GM04504 (cell line): Measurements from ENCODE around the gene IMPG2.

ENCODE experiments used
- DNase-seq: peaks from one replicate; pipeline ENCODE4 v3.0.0-alpha.2; 2012; ENCODE audit warnings: low read depth

Gene IMPG2

GRCh38 chr3:101273608-101274007 lies 46.8 kb downstream of the IMPG2 start:
- no peak for DNase-seq

DNA sequence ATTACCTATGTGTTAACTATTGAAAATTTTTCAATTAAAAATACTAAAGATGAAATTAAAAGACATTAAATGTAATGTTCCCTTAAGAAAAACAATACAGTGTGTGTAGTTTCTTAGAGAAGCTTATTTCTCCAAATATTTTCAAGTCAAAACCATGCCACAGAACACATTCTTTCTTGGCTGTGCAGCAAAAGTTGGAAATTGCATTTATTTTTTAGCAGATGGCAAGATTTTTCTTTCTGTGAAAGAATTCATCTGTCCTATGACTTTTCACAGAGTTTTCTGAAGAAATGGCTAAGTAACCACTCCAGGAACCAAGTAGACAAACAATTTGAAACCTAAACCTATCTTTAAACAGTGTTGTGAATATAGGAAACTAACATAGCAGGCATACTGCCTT lies 47.2 kb downstream of the IMPG2 start:
- DNase-seq: no peak

DNA sequence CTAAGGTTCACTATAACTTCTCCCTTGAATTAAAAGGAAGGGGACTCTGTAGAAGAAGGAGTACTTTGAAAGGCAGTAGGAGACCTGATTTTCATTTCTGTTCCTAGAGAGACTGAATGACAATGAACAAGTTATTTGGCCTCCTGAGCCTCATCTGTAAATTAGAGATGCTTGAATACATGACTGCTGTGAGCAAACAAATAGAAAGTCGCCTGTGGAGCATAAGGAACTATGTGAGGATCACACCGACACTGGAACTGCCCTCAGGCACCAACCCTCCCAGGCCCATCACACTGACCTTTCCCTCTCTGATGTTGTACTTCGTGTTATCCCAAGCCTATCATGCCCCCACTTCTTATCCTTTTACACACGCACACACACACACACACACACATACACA lies 48.6 kb downstream of the IMPG2 start:
- DNase-seq: no peak

DNA sequence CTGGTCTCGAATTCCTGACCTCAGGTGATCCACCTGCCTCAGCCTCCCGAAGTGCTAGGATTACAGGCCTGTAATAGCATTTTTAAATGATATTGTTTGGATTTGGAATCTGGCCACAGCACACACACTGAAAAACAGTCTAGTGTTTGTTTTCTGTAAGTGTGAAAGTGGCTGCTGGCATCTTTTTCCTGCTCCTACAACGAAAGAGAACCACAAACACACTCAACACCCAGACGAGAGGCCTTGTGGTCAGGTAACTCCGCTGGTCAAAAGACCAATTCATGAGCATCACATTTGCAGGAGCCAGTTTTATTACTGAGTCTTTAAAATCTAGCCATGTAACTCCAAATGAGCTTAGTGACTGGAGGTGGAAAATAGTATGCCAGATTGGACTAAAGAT lies 50.2 kb downstream of the IMPG2 start:
- DNase-seq: no peak

DNA sequence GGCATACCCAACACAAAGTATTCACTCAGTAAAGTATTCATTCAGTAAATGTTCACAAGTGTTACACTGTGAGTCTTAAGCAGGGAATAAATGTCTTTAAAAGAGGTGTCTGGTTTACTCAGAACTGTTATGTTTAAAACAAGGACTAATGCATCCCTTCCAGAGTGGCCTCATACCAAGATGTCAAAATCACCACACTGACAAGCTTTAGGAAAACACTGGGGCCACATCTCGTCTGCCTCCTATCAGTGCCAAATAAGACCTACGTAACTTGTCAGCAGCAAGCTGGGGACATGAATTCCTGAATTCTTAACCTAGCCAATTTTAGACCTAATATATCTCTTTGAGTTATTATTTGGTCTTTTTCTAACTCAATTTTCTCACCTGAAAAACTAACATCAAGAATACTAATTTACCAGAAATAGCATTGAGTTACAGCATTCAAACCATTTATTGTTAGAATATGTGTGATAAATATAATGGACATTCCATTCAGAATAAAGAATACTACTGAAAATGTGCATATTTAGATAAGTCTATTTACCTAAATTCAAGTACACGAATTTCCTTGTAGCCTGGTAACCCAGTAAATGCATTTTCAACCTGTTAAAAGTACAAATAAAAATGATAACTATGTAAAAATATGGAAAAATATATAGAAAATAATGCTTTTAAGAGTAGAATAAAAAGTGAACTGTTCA lies 51.3 kb downstream of the IMPG2 start:
- no peak for DNase-seq

DNA sequence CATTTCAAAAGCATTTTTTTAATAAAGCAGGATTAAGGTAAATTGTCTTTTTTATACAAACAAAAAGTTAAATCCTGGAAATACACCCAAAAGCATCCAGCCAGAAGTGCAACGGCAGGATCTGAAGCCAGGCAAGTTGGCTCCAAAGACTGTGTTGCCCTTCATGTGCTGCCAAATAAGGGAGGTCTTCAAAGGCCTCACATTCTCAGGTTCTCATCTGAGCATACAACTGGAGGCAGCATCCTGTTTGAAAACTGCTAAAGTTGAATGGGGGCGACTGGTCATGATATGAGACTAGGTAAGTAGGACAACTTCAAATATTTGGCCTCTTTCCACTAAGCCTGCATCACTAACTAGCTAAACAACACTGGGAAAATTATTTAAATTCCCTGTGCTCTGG lies 52.2 kb downstream of the IMPG2 start:
- no peak for DNase-seq

GRCh38 chr3:101266566-101266965 lies 53.8 kb downstream of the IMPG2 start:
- DNase-seq: no peak

- DNase-seq: no peak
Measured at GRCh38 chr3:101266071-101266470, 54.3 kb downstream of the IMPG2 start.

GRCh38 chr3:101262393-101263240 lies 57.8 kb downstream of the IMPG2 start:
- DNase-seq: no peak

DNA sequence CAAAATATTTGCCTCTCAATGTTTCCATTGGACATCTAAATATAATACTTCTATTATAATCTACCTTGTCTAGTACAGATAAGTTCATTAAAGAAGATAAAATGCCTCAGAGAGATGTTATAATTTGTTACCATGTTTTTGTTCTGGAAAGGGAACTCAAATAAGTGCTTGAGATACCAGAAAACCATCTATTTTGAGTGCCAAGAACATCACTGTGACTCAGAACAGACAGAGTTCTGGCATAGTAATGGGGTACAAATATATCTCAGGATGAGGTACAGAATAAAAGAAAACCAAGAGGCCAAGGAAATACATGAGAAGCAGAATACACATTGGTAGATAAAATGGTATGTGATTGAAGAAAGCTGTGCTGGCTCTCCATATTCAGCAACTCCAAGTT lies 58.9 kb downstream of the IMPG2 start:
- DNase-seq: no peak

- DNase-seq: no peak
Measured at GRCh38 chr3:101259485-101260341, 60.7 kb downstream of the IMPG2 start.

- DNase-seq: no peak
Measured at GRCh38 chr3:101256511-101256910, 63.9 kb downstream of the IMPG2 start.

GRCh38 chr3:101255441-101255840 lies 64.9 kb downstream of the IMPG2 start:
- no peak for DNase-seq

DNA sequence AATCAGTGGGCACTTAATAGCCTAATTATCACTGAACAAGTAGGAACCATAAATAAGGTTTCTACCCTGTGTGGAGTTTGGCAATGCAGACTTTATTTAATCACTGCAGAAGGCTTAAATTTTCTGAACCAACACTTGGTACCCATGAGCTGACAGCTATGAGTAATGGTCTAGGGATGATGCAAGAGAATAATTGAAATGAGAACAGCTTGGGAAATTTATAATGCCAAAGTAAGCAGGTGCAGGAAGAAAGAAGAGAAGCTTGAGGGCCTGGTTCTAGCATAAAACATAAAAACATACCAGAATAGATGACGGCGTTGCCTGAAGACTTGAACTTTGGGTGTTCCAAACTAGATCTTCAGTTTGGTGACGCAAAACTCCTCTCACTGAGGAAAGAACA lies 67.0 kb downstream of the IMPG2 start:
- no peak for DNase-seq

GRCh38 chr3:101252945-101253344 lies 67.4 kb downstream of the IMPG2 start:
- no peak for DNase-seq

- DNase-seq: no peak
Measured at GRCh38 chr3:101252307-101252706, 68.1 kb downstream of the IMPG2 start.

DNA sequence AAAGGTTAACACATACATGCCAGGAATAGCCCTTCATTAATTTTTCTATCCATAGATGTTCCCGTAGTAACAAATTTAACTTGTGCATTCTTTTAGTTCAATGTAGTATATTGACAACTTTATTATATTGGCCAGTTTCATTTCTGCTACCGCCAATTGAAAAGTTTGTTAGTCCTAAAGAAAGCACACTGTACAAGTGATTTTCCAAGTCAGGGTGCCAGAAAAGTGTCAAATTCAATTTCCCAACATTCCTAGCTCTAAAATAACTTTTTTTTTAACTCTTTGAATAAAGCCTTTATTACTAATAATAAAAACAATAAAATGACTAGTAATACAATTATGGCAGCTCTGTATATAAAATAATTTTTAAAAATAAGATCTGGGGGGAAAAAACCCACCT lies 68.9 kb downstream of the IMPG2 start:
- no peak for DNase-seq

DNA sequence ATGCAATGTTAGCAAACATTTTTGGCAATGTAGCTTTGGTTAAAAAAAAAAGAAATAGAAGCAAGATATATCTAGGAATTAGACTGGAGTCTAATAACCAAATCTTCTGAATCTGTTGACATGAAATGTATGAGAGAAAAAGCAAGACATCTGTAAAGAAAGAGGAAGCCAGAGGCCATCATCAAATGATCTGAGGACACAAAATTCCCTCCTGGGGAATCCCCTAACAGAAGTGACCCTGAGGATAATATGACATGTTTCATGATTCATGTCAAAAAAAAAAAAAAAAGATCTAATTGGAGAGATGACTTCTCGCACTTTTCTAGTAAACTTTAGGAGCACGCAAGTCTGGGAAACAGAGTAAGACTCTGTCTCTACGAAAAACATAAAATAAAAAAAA lies 70.9 kb downstream of the IMPG2 start:
- DNase-seq: no peak

DNA sequence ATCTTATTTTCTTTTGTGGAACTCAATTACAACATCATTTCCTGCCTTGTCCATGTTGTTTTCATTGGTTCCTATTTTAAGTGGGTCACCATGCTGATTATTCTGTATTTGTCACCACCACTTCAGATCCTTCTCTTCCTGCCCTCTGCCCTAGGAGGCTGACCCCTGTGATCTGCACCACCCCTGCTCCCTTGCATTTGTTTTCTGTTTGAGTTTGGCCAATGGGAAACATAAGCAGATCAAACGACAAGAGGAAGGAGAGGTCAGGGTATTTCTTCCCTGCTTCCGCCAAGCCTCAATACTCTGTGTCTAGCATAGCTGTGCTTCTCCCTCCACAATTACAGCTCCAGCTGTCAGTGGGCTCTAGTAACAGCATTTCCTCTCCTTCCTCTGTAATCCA lies 71.6 kb downstream of the IMPG2 start:
- no peak for DNase-seq

GRCh38 chr3:101244212-101244575 lies 76.2 kb downstream of the IMPG2 start:
- DNase-seq: no peak

GRCh38 chr3:101243285-101244211 lies 76.8 kb downstream of the IMPG2 start:
- DNase-seq: peak; percentile 50
